K562 (cell line): ENCODE data around the gene CHMP5. TPM values are rescaled to one million over a fixed set of nuclear protein-coding genes. Genes with fewer than 3 reads are reported as not detected.
A peak's percentile ranks its signal among the peaks of the same experiment; 100 is the strongest.

Source experiments
- CBFA2T2 ChIP-seq: fragments of 450-650 bp; conservative IDR thresholded peaks from 2 replicates; pipeline ENCODE4 v1.6.1; 2017; ENCODE audit warnings: mild to moderate bottlenecking
- DACH1 ChIP-seq: fragments of 450-650 bp; IDR thresholded peaks from 2 replicates; pipeline ENCODE4 v1.6.1; 2018; ENCODE audit not compliant: partially characterized antibody
- EP300 ChIP-seq: IDR thresholded peaks from 2 replicates; pipeline ENCODE4 v1.6.1; 2012; ENCODE audit warnings: low read length, improper control_type of control experiment
- ID3 ChIP-seq, 2 experiments: fragments of 250-450 bp in 1 of 2; fragments of 450-650 bp in 1 of 2; sonication (Bioruptor Pico) in 1 of 2; IDR thresholded peaks; 2 replicates each; pipeline versions ENCODE4 v1.6.1 to v1.8.0; 2016 to 2021; ENCODE audit warnings: mild to moderate bottlenecking in 2 of 2, moderate library complexity in 2 of 2, missing compliant biosample characterization in 1 of 2, missing genetic modification characterization in 1 of 2
- MEIS2 ChIP-seq: fragments of 450-650 bp; IDR thresholded peaks from 2 replicates; pipeline ENCODE4 v1.6.1; 2014; ENCODE audit warnings: mild to moderate bottlenecking; ENCODE audit not compliant: partially characterized antibody
- NFIC ChIP-seq: fragments of 450-650 bp; IDR thresholded peaks from 2 replicates; pipeline ENCODE4 v1.6.1; 2017; ENCODE audit warnings: mild to moderate bottlenecking, inconsistent platforms
- RBM15 ChIP-seq: fragments of 200-400 bp; formaldehyde crosslinking; IDR thresholded peaks from 2 replicates; pipeline ENCODE4 v1.6.1; 2018; ENCODE audit warnings: mild to moderate bottlenecking, low read length, moderate library complexity; ENCODE audit not compliant: insufficient read depth
- SMARCA4 ChIP-seq: fragments of 450-650 bp; IDR thresholded peaks from 2 replicates; pipeline ENCODE4 v1.6.1; 2016
- SMARCC2 ChIP-seq: fragments of 450-650 bp; IDR thresholded peaks from 2 replicates; pipeline ENCODE4 v1.6.1; 2017; ENCODE audit warnings: antibody characterized with exemption, moderate library complexity, mild to moderate bottlenecking, low read depth
- TCF7L2 ChIP-seq: fragments of 150-350 bp; IDR thresholded peaks from 2 replicates; pipeline ENCODE4 v1.6.1; 2016; ENCODE audit warnings: low read depth, mild to moderate bottlenecking, low read length, moderate library complexity
- TGIF2 ChIP-seq: sonication (generic); formaldehyde crosslinking; IDR thresholded peaks from 2 replicates; pipeline ENCODE4 v1.8.1; 2022; ENCODE audit warnings: mild to moderate bottlenecking, missing genetic modification reagents, moderate library complexity
- ZBTB8A ChIP-seq: fragments of 450-650 bp; IDR thresholded peaks from 2 replicates; pipeline ENCODE4 v1.6.1; 2018; ENCODE audit warnings: mild to moderate bottlenecking, moderate library complexity; ENCODE audit not compliant: partially characterized antibody
- ZNF318 ChIP-seq, 2 experiments: fragments of 450-650 bp; IDR thresholded peaks; 2 replicates each; pipeline ENCODE4 v1.6.1; 2016; ENCODE audit warnings: mild to moderate bottlenecking in 2 of 2, borderline replicate concordance in 1 of 2, low read depth in 1 of 2, moderate library complexity in 1 of 2
- ZNF609 ChIP-seq: sonication (generic); formaldehyde crosslinking; IDR thresholded peaks from 2 replicates; pipeline ENCODE4 v1.8.1; 2023; ENCODE audit warnings: missing genetic modification reagents, mild to moderate bottlenecking, borderline replicate concordance
- ZSCAN32 ChIP-seq: fragments of 450-650 bp; formaldehyde crosslinking; IDR thresholded peaks from 2 replicates; pipeline ENCODE4 v1.4.0; 2020; ENCODE audit warnings: mild to moderate bottlenecking, moderate library complexity
- polyA plus RNA-seq, 8 experiments: library from polyadenylated mRNA; depleted of rRNA in 4 of 8; stranded (reverse) in 5 of 8; unstranded in 3 of 8; fragments of >200 nt; fragmentation: Nextera tagmentation in 2 of 8; fragmentation: Illumina TruSeq in 1 of 8; extraction: Ambion mirVana in 2 of 8; extraction: Trizol in 1 of 8; gene quantifications; 2 replicates each; pipeline versions ENCODE4 v1.2.1 to v1.2.3, GENCODE V29; 2011 to 2014; ENCODE audit warnings: inconsistent platforms in 1 of 8, missing spikeins in 1 of 8
- total RNA-seq, 7 experiments: library from RNA; depleted of rRNA in 6 of 7; stranded (reverse); fragments of >200 nt in 6 of 7; fragmentation: Illumina TruSeq in 2 of 7; extraction: Trizol in 2 of 7; gene quantifications; 2 replicates each; pipeline versions ENCODE4 v1.2.1 to v1.2.3, GENCODE V29; 2011 to 2021; ENCODE audit warnings: low replicate concordance in 1 of 7

The CHMP5 gene
- total and polyA plus RNA-seq, 9 of the 15 experiments (the other 6 are each of a cell fraction or from before 2014, with no cell fraction given) = 36.0 to 105 (median 54.9) TPM

GRCh38 chr9:33331377-33331891 is 66.6 kb downstream of the CHMP5 start (continued):
- no peak for TF ChIP-seq ZNF318 (IDR thresholded peaks at IDR 0.05; ENCODE audit: borderline replicate concordance in 1 of 2, low read depth in 1 of 2)
- no peak for TF ChIP-seq DACH1
- TF ChIP-seq ID3 (CRISPR knock-in tag; IDR thresholded peaks at IDR 0.05) = no peak
- TF ChIP-seq ID3 (tag; IDR thresholded peaks at IDR 0.05) = no peak
- no peak for TF ChIP-seq RBM15
- TF ChIP-seq ZBTB8A = no peak
- peak; percentile 79 for TF ChIP-seq EP300
- peak; percentile 73 for TF ChIP-seq NFIC
- TF ChIP-seq TGIF2 (CRISPR knock-in tag) = no peak
- TF ChIP-seq SMARCC2 = peak; percentile 82
- TF ChIP-seq TCF7L2 = no peak
- TF ChIP-seq ZNF609 (CRISPR knock-in tag) = no peak
- peak; percentile 85 for TF ChIP-seq SMARCA4
- TF ChIP-seq ZSCAN32 = no peak
- TF ChIP-seq MEIS2 = peak; percentile 50
- peak; percentile 92 for TF ChIP-seq CBFA2T2
